ENCODE measurements around the gene SRP68.

DNA sequence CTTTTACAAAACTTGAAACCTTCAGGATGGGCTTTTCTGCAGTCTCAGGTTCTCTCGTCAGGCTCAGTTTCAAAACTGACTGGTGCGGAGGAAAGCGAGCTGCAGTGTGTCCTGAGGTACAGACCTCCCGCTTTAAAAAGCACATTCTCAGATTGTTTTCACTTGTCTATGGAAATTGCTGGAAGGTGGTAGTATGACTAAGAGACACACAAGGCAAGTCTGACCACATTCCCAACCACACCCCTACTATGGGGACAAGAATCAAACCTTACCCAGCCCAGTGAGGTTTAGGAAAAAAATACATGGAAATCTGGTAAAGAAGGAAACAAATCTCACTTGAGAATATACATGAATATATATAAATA, 18.2 kb downstream of the SRP68 start:
- TF ChIP-seq HDAC2 (IDR thresholded peaks at IDR 0.05; ENCODE audit: borderline replicate concordance in 1 of 2, low read depth in 2 of 2, low read length in 2 of 2) (no peak), TEAD4 (IDR thresholded peaks at IDR 0.05; ENCODE audit: low read depth, low read length) (no peak), EP300 (IDR thresholded peaks at IDR 0.05; ENCODE audit: borderline replicate concordance in 1 of 2, low read depth in 2 of 2, low read length in 2 of 2) (no peak), CHD2 (IDR thresholded peaks at IDR 0.05; ENCODE audit: low read length) (no peak), CREB1 (IDR thresholded peaks at IDR 0.05) (no peak), JUND (IDR thresholded peaks at IDR 0.05; ENCODE audit: low read length) (no peak), ZNF274 (IDR thresholded peaks at IDR 0.05; ENCODE audit: borderline replicate concordance, extremely low read depth, low read length) (no peak), RAD21 (IDR thresholded peaks at IDR 0.05 in 1 of 2, conservative IDR thresholded peaks at IDR 0.05 in 1 of 2; ENCODE audit: low read depth in 2 of 2, low read length in 2 of 2) (no peak)
- TF ChIP-seq, protein P1, sequence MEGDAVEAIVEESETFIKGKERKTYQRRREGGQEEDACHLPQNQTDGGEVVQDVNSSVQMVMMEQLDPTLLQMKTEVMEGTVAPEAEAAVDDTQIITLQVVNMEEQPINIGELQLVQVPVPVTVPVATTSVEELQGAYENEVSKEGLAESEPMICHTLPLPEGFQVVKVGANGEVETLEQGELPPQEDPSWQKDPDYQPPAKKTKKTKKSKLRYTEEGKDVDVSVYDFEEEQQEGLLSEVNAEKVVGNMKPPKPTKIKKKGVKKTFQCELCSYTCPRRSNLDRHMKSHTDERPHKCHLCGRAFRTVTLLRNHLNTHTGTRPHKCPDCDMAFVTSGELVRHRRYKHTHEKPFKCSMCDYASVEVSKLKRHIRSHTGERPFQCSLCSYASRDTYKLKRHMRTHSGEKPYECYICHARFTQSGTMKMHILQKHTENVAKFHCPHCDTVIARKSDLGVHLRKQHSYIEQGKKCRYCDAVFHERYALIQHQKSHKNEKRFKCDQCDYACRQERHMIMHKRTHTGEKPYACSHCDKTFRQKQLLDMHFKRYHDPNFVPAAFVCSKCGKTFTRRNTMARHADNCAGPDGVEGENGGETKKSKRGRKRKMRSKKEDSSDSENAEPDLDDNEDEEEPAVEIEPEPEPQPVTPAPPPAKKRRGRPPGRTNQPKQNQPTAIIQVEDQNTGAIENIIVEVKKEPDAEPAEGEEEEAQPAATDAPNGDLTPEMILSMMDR (IDR thresholded peaks at IDR 0.05; ENCODE audit: control extremely low read depth in 1 of 3, insufficient read depth in 1 of 3, low read depth in 1 of 3, low read length in 3 of 3), result no peak

Measured in H1 (cell line).